Subcutaneous abdominal adipose tissue (tissue), 5 donors: ENCODE measurements around the gene KLHL21.

Experiments used
- H3K27ac ChIP-seq: one replicate; pipeline ENCODE4 v1.7.0; 2013; ENCODE audit warnings: low read depth, mild to moderate bottlenecking, inconsistent platforms, low read length, moderate library complexity
- H3K27me3 ChIP-seq, 5 donors: one replicate each; pipeline ENCODE4 v1.7.0; 2013; ENCODE audit warnings: low read length in 5 of 5, inconsistent platforms in 1 of 5; ENCODE audit not compliant: control insufficient read depth in 5 of 5, insufficient read depth in 4 of 5
- H3K36me3 ChIP-seq, 5 donors: one replicate each; pipeline ENCODE4 v1.7.0; 2013; ENCODE audit warnings: low read length in 5 of 5; ENCODE audit not compliant: control insufficient read depth in 5 of 5, insufficient read depth in 5 of 5
- H3K4me1 ChIP-seq, 5 donors: one replicate each; pipeline ENCODE4 v1.7.0; 2013; ENCODE audit warnings: low read length in 5 of 5, mild to moderate bottlenecking in 3 of 5, moderate library complexity in 1 of 5; ENCODE audit not compliant: control insufficient read depth in 5 of 5, insufficient read depth in 5 of 5
- H3K4me3 ChIP-seq, 5 donors: one replicate each; pipeline ENCODE4 v1.7.0; 2013; ENCODE audit warnings: low read length in 5 of 5, low read depth in 1 of 5
- H3K9ac ChIP-seq, 5 donors: one replicate each; pipeline ENCODE4 v1.7.0; 2013; ENCODE audit warnings: low read length in 5 of 5, mild to moderate bottlenecking in 4 of 5, moderate library complexity in 3 of 5
- H3K9me3 ChIP-seq, 5 donors: one replicate each; pipeline ENCODE4 v1.7.0; 2013; ENCODE audit warnings: low read length in 5 of 5; ENCODE audit not compliant: control insufficient read depth in 5 of 5
- donor health status: healthy.
- donor health status: healthy.
- donor health status: healthy.
- donor health status: healthy.
- donor health status: healthy.

KLHL21 gene

DNA sequence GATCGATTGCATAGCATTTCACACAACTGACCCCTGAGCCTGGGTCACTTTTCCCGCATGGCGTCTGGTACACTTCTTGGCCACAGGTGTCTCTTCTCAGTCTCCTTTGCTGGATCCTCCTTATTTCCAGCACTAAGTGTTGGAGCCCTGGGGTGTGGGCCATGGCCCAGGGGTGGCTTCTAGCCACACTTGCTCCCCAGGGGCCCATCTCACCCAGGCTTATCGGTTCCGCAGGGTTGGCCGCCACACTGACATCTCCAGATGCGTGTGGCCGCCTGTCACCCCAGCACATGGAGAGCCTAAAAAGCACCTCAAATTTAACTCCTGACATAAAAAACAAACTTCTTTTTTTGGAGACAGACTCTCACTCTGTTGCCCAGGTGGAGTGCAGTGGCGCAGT, 24.4 kb upstream of the KLHL21 start:
- H3K9ac ChIP-seq: no peak overlapping the region
- no peak overlapping the region for H3K27ac ChIP-seq
- no peaks in the 10 kb centered on the region for H3K27me3 ChIP-seq
- no peak overlapping the region for H3K4me3 ChIP-seq
- H3K9me3 ChIP-seq: no peaks in the 10 kb centered on the region
- peaks cover 0 to 50% (median 33%) of the 10 kb centered on the region in 5 donors for H3K36me3 ChIP-seq
- peaks cover 7 to 49% (median 42%) of the 10 kb centered on the region in 5 donors for H3K4me1 ChIP-seq

DNA sequence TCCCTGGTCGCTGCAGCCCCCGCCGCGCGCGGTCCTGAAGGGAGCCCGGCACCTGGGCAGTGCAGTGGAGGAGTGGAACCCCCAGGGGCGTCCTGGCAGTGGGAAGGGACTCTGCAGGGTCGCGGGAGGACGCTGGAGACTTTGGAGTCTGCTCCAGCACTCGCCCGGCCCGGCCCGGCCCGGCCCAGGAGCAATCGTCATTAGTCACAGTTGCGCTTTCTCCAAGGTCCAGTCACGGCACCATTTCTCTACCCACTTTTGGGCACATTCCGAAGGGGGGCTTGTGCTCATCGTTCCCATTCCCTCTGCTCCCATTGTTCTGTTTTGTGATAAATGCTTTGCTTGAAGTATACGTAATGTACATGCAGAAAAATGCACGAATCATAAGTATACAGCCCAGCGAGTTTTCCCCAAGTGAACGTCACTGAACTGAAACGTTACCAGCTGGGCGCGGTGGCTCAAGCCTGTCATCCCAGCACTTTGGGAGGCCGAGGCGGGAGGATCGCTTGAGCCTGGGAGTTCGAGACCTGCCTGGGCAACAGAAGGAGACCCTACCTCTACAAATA, 23.0 kb upstream of the KLHL21 start:
- Histone ChIP-seq H3K27ac (peak overlapping the region; percentile 95), H3K9me3 (no peaks in the 10 kb centered on the region), H3K9ac (peak overlapping the region in 4 of 5 donors; percentile 76 to 84 (median 80)), H3K36me3 (peaks cover 0 to 49% (median 42%) of the 10 kb centered on the region in 5 donors), H3K27me3 (no peaks in the 10 kb centered on the region), H3K4me3 (peak overlapping the region; percentile 72 to 85 (median 84)), H3K4me1 (peaks cover 9 to 56% (median 50%) of the 10 kb centered on the region in 5 donors)

DNA sequence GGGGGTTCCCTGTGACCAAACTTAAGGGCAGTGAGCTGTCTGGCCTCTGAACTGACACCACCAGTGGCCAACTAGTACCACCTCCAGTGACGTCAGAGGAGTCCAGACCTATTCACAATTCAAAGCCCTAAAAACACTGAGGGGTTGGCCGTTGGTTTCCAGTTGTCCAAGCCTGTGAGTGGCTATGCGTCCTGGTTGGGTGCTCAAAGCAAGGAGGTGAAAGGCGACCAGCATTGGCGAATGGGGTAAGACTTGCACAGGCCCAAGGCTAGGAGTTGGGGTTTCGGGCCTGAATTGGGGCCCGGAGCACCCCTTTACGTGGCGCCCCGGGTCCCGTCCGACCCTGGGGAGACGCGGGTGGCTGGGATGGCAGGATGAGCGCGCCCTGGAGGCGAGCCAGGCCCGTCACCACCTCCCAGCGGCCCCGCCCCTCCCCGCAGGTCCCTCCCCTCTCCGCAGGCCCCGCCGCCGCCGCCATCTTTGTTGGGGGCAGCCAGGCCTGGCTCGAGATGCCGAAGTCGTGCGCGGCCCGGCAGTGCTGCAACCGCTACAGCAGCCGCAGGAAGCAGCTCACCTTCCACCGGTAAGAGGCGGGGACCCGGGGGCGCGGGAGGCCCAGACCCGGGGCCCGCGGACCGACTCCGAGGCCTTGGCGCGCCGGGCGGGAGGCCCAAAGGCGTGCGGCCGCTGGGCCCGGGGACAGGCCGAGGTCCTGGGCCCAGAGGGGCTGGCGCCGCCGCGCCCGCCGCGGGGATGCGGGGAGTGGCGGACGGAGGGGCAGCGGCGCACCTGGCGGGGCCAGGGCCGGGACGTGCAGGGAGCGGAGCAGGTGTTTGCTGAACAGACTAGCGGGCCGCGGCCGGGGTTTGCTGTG, 22.3 kb upstream of the KLHL21 start, which contains the start of gene THAP3:
TSS of gene THAP3 (plus strand) at position 159 of the 874 bp plus-strand sequence. CDS start at position 510, 351 bp downstream.
- H3K9ac ChIP-seq: peak within 1 kb of the TSS; percentile 56 to 84 (median 78)
- no peaks in the 10 kb centered on the region for H3K9me3 ChIP-seq
- peak within 1 kb of the TSS; percentile 95 for H3K27ac ChIP-seq
- H3K27me3 ChIP-seq: no peaks in the 10 kb centered on the region
- peak within 1 kb of the TSS; percentile 72 to 85 (median 84) for H3K4me3 ChIP-seq
- H3K4me1 ChIP-seq: peaks cover 9 to 56% (median 50%) of the 10 kb centered on the region in 5 donors
- H3K36me3 ChIP-seq: peaks cover 0 to 49% (median 43%) of the 10 kb centered on the region in 5 donors

DNA sequence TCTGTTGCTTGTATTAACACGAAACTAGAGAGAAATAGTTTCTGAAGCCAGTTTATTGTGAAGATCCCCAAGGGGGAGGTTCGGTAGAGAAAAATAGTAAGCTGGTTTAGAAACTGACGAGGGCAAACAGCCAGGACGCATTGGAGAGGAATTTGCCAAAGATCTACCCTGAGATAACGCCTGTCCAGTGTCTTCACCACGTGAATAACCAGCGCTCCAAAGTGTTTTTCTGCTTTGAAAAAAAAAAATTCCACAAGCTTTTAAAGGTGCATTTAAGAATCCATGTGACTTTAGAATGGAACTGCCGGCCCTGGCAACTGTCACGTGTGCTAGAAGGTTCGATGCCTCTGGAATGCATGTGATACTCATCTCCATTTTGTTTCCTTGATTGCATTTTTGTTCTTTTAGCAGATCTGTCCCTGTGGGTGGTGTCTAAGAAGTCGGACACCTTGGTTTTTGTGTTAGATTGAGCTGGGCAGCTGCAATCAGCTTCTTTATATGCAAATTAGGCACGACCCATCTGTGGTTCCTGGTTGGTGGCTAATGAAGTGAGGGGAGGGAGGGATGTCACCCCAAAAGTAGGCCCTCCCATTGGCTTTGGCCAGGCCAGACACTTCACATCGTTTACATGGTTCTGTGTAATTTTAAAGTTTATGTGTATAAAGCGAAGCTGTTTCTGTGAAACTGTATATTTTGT, 20.7 kb upstream of the KLHL21 start:
- H3K4me1 ChIP-seq: peaks cover 9 to 56% (median 51%) of the 10 kb centered on the region in 5 donors
- H3K9me3 ChIP-seq: no peaks in the 10 kb centered on the region
- peaks cover 0 to 43% (median 34%) of the 10 kb centered on the region in 5 donors for H3K36me3 ChIP-seq
- H3K27me3 ChIP-seq: no peaks in the 10 kb centered on the region
- H3K27ac ChIP-seq: peak overlapping the region; percentile 95
- peak overlapping the region in 4 of 5 donors; percentile 8 to 56 (median 42) for H3K9ac ChIP-seq
- no peak overlapping the region for H3K4me3 ChIP-seq

DNA sequence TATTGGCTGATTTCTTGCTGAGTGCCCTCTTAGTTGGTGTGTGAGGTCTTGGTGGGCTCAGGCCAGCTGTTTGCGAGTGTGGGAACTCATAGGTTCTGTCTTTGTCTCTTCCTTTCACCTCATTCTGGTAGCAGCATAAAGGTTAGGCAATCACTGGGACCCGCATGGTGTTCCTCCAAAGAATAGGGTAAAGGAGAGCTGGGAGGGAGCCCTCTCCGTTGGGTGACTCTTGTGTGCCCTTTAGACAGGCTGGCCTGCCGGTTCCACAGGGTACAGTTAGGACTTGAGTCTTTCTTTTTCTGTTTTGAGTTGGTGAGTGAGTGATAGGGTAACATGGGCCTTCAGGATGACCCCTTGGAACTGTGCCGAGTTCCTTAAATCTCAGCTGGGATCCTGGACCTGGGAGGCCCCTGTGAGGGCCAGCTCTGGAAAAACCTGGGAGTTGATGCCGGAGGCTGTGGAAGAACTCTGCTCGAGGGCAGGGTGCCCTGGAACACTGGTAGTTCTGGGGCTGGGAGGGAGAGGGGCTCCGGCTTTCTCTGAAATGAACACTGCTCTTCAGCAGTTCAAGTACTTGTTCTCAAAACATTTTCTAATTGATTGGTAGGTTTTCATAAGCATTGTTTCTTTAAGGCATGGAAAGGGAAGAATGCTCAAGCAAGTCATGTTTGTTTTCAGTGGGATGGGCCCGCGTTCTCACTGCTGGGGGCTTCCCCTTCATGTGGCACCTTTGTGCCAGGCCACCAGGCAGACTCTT, 19.9 kb upstream of the KLHL21 start:
- Histone ChIP-seq H3K9ac (peak overlapping the region in 4 of 5 donors; percentile 8 to 56 (median 48)), H3K4me1 (peaks cover 10 to 64% (median 52%) of the 10 kb centered on the region in 5 donors), H3K9me3 (no peaks in the 10 kb centered on the region), H3K27ac (peak overlapping the region; percentile 95), H3K4me3 (peak overlapping the region in 2 of 5 donors; percentile 13 to 25), H3K36me3 (peaks cover 0 to 42% (median 31%) of the 10 kb centered on the region in 5 donors), H3K27me3 (no peaks in the 10 kb centered on the region)

DNA sequence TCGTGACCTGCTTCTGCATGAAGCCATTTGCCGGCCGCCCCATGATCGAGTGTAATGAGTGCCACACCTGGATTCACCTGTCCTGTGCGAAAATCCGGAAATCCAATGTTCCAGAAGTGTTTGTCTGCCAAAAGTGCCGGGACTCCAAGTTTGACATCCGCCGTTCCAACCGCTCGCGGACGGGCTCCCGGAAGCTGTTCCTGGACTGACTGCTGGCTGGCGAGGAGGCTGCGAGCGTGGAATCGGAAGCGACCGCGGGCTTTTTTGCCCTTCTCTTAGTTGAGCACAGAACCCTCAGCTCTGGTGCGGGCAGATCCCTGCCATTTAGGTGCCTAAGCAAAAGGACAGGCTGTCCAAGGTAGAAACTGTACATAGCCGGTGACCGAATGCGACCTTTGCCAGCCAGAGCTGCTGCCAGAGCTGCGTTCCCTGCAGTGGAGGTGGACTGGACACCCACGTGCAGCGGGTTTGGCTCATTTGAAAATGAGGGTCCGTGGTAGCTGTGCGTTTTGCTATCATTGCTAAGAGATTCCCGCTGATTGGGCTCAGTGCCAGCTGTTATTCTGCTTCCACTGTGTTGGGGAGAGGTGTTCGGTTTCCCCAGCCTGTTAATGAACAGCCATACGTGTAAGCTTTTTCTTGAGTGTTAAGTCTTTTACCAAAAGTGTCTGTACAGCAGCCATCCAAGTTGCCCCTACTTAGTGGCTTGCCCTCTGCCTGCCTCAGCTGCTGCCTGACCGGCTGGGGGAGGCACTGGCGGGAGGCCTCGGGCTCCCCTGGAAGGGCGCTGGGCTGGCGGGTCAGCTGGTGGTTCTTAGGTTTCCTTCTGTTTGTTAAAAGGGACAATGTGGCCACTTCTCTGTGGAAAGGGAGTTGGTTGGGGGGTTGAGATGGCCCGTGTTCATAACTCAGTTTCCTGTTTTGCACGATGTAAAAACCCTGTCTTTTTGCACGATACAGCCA, 19.0 kb upstream of the KLHL21 start:
- H3K27ac ChIP-seq: peak overlapping the region; percentile 95
- H3K4me1 ChIP-seq: peaks cover 8 to 64% (median 51%) of the 10 kb centered on the region in 5 donors
- peaks cover 0 to 43% (median 29%) of the 10 kb centered on the region in 5 donors for H3K36me3 ChIP-seq
- no peaks in the 10 kb centered on the region for H3K27me3 ChIP-seq
- no peaks in the 10 kb centered on the region for H3K9me3 ChIP-seq
- peak overlapping the region in 3 of 5 donors; percentile 8 to 53 (median 16) for H3K9ac ChIP-seq
- peak overlapping the region in 2 of 5 donors; percentile 13 to 25 for H3K4me3 ChIP-seq

DNA sequence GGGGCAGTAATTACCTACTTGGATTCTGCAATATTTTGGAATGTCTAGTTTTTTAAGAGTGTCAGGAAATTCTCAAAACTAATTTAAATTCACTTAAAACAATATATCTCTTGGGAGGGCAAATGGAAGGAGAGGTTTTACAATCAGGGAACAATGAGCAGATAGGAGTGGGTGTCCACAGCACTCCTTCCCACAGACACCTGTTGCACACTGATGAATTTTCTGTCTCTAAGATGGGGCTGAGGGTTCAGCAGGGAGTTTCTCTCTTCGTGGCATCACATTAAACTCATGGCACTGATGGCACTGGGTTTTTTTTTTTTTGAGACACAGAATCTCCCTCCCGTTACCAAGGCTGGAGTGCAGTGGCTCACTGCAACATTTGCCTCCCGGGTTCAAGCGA, 16.4 kb upstream of the KLHL21 start:
- Histone ChIP-seq H3K9me3 (no peaks in the 10 kb centered on the region), H3K27me3 (no peaks in the 10 kb centered on the region), H3K27ac (no peak overlapping the region), H3K4me1 (peaks cover 5 to 59% (median 42%) of the 10 kb centered on the region in 5 donors), H3K9ac (no peak overlapping the region), H3K4me3 (no peak overlapping the region), H3K36me3 (peaks cover 0 to 43% (median 29%) of the 10 kb centered on the region in 5 donors)

DNA sequence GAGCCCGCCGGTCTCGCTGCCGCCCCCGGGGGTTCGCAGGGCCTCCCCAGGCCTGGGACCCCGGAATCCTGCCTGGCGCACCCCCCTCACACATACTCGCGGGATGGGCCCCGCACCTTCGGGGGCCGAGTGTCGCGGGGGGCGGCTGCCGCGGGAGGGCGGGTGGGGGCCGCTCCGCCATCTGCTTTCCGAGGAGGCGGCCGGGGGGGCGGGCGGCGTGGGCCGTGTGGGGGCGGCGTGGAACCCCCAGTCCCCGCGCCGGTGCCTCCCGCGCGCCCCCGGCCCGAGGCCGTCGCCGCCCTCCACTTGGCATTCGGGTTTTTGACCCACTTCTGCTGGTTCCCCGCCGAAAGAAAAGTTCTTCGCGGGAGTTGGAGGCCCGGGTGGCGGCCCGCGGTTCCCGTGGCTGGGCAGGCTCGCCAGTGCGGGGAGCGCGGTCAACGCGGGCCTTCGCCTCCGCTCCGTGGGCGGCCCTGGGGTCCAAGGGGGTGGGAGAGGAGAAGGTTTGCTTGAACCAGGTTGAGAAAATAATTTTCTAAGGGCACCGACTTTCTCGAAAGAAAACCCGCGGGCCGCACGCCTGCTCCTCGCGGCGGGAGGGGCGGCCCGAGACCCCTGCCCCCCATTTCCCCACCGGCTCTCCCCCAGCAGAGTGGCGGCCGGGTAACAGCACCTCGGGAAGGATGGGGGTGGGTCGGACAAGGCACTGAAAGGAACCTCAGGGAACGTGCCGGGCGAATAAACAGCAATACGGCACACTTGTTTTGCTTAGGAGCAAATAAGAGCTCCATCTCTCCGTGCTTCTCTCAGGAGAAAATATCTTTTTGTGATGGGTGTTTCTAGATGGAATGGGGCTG, 12.5 kb upstream of the KLHL21 start:
- H3K4me1 ChIP-seq: peaks cover 3 to 49% (median 31%) of the 10 kb centered on the region in 5 donors
- no peaks in the 10 kb centered on the region for H3K9me3 ChIP-seq
- peak overlapping the region in 4 of 5 donors; percentile 53 to 80 (median 76) for H3K9ac ChIP-seq
- peak overlapping the region; percentile 67 for H3K27ac ChIP-seq
- H3K27me3 ChIP-seq: no peaks in the 10 kb centered on the region
- H3K36me3 ChIP-seq: peaks cover 0 to 20% (median 9%) of the 10 kb centered on the region in 5 donors
- peak overlapping the region; percentile 59 to 78 (median 67) for H3K4me3 ChIP-seq
